HG03103 (cell line): Measurements from ENCODE around the gene RSBN1L.

Experiments
- ATAC-seq: cut with Tn5 transposase; IDR thresholded peaks from one replicate; pipeline ENCODE4 v1.9.1; 2021; ENCODE audit warnings: low read depth; ENCODE audit not compliant: unreplicated experiment

RSBN1L gene

DNA sequence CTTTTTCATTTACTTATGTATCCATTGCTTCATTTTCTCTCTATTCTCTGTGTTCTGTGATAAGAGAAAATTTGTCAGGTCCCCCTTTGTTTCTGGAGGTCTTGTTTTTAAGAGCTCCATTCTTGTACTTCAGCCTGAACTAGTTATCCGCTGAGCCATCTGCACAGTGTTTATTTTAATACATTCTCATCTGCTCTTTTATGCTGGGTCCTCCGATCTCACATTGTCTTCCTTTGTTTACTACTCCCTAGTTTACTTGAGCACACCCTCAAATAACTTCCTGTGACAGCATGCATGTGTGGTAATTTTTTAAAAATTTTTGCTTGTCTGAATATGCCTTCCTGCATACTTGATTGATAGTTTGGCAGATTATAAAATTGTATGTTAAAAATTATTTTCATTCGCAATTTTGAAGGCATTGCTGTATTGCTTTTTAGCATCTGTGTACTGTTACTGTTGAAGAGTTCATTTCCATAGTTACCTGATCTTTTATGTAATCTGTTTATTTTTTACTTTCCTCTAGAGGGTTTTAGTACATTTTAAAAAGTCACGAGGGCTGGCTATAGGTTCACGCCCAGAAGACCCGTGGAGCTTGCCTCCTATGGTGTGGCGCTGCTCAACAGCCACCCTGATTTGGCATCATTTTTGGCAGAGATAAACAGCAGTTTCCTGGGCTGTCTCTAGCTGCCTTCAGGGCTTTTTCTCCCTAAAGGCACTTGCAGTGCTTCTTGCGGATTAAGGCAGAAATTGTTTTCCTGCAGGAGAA, 31.9 kb downstream of the RSBN1L start:
- ATAC-seq, result no peak

DNA sequence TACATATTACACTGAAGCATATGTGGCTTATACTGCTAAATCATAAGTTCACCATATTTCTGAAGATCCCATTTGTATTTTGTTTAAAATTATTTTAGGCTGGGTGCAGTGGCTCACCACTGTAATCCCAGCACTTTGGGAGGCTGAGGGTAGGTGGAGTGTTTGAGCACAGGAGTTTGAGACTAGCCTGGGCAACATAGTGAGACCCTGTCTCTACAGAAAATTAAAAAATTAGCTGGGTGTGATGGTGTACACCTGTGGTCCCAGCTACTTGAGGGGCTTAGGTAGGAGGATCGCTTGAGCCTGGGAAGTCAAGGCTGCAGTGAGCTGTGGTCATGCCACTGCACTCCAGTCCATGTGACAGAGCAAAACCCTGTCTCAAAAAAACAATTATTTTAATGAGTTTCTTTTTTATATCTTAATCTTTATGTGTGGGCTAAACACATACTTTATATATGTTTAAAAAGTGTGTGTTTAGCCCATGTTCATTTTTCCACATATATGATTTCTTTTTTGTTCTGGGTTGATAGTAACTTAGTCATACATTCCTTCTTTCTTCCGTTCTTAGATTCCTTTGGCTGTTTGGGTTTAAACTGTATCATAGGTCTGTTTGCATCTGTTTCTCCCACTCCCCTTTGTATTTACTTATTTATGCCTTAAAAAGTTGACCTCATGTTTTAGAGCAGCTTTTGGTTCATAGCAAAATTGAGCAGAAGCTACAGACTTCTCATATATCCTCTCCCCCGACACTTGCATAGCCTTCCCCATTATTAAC, 33.5 kb downstream of the RSBN1L start:
- no peak for ATAC-seq

DNA sequence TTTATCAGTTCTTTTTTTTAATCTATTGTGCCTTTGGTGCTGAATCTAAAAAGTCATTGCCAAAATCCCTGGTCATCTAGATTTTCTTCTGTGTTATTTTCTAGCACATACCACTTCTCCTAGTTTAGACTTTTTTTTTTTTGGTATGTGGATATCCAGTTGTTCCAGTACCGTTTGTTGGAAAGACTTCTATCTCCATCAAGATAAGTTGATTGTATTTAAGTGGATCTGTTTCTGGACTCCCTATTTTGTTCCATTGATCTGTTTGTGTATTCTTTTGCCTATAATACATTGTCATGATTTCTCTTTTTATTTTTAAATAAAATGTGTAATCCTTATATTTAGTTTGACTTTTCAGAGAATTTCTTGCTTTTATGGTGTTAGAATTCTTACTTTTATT, 35.5 kb downstream of the RSBN1L start:
- ATAC-seq, result no peak

DNA sequence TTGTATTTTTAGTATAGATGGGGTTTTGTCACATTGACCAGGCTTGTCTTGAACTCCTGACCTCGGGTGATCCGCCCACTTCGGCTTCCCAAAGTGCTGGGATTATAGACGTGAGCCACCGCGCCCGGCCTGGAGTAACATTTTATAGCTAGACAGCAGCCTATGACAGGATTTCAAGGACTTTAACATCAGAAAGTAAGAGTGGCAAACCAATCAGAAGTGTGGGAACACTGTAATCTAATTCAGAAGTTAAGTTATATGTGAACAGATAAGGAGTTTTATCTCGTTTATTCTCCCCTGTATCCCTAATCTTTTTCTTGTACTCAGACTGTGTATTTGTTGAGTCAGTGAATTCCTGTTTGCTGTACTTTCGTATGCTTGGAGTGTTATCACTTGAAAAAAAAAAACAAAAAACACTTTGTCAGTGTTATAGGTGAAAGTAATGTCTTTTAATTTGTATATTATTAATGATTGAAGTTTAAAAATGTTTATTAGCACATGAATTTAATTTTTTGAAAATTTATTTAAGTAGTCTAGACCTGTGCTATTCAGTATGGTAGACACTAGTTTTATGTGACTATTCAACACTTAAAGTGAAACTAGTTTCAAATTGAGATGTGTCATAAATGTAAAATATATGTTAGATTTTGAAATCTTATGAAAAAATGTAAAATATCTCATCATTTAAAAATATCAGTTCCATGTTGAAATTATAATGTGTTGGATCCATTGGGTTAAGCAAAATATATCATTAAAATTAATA, 38.6 kb downstream of the RSBN1L start:
- ATAC-seq, result no peak

DNA sequence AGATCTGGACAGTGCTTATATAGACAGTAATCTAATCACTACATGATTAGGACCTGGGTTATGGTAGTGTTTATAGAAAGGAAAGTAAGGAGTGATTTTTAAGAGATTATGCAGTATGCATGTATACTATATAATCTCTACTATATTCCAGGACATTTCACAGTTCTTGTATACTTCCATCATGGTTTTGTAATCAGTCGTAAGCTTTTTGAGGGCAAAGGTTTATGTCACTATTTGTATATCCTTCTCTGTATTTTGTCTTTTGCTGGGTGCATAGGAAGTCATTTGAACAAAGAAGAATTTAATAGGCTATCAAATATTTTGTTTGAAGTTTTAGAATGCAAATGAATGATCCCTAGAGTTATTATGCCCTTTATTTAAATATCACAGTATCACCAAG, 39.2 kb downstream of the RSBN1L start:
- no peak for ATAC-seq

DNA sequence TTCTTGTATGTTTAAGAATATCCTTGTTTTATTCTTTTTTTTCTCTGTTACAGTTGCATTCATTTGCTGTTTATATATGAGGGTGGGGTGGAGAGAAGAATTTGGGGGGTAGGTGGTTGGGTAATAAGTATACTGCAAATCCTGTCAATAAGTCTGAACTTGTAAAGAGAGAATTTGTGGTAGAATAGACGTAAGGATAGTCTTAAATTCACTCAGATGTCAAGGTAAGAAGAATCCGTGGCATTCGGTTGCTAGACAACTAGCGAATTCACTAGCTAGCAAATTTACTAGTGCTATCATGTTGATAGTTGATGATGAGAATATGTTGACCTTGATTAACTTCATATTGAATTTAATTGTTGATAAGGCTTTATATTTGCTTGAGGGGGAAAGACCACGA, 40.7 kb downstream of the RSBN1L start:
- no peak for ATAC-seq

DNA sequence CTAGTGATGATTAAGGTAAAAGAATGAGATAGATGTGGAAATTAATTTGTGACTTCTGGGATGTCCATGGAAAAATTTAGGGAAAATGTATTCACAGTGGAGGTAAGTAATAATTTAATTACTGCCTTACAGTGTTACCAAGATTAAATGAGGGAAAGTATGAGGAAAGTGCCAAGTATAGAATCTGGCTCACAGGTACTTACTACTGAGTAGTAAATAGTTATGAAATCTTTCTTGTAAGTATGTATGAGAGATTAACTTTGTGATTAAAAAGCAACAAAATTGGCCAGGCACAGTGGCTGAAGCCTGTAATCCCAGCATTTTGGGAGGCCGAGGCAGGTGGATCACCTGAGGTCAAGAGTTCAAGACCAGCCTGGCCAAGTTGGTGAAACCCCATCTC, 42.1 kb downstream of the RSBN1L start:
- ATAC-seq, result no peak

DNA sequence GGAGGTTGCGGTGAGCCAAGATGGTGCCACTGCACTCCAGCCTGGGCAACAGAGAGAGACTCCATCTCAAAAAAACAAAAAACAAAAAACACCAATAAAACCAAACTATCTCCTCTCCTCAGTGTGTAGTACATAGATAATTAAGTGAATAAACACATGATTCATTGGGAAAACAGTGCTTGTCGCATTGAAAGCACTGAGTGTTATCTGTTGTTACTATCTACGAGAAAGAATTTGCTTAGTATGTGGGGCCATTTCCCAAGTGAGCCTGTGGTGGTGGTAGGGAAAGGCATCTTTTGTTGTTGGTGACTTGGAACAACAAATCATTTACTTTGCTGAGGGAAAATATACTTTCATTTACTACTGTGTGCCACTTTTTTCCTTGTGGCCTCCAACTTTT, 42.6 kb downstream of the RSBN1L start:
- ATAC-seq, result no peak

DNA sequence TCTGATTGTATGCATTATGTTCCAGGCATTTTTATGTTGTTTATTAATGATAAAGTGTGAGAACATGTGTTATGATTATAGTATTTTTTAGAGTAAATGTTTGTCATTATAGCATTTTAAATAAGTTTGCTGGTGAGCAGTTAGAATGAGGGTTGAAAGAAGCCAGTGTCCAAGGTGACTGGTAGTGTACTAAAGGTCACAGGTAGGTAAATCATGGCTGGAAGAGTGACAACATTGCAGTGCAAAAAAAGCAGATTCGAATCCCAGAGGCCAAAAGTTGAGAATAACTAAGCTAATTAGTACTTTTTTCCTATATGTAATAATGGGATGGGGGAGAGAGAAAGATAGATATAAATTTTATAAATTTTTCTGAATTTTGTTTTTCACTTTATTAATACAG, 44.0 kb downstream of the RSBN1L start:
- no peak for ATAC-seq

DNA sequence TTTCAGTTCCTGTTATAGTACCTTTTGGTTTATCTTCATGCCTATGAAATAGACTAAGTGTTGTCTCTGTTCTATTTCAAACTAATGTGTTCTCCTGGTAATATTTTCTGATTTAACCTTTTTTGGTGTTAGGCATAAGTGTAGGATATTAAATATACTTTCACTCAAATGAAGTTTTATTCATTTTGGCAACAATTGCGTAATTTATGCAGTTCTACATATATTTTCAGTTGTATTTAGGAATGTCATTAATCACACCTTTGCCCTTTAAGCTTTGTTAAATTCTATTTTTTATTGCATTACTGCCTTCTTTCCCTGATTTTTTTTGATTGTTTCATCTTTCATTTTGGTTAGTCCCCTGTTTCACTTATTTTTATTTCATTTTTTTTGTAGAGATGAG, 47.3 kb downstream of the RSBN1L start:
- no peak for ATAC-seq

DNA sequence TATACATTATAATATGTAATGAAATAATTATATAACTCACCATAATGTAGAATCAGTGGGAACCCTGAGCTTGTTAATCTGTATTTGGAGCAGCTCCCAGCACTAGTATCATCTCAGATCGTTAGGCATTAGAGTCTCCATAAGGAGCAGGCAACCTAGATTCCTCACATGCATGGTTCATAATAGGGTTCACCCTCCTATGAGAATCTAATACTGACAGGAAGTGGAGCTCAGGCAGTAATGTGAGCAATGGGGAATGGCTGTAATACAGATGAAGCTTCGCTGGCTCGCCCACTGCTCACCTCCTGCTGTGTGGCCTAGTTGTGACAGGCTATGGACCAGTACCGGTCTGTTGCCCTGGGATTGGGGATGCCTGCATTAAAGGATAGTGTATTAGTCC, 49.5 kb downstream of the RSBN1L start:
- no peak for ATAC-seq

DNA sequence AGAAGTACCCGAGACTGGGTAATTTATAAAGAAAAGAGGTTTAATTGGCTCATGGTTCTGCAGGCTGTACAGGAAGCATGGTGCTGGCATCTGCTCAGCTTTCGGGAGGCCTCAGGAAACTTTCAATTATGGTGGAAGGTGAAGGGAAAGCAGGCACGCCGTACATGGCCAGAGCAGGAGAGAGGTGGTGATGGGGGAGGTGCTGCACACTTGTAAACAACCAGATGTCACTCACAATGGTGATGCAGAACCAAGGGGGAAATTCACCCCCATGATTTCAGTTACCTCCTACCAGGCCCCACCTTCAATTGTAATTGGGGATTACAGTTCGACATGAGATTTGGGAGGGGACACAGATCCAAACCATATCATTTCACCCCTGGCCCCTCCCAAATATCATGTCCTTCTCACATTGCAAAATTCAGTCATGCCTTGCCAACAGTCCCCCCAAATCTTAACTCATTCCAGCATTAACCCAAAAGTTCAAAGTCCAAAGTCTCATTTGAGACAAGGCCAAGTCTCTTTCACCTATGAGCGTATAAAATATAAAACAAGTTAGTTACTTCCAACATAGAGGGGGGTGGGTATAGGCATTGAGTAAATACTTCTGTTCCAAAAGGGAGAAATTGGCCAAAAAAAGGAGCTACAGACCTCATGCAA, 50.0 kb downstream of the RSBN1L start:
- ATAC-seq, result no peak

DNA sequence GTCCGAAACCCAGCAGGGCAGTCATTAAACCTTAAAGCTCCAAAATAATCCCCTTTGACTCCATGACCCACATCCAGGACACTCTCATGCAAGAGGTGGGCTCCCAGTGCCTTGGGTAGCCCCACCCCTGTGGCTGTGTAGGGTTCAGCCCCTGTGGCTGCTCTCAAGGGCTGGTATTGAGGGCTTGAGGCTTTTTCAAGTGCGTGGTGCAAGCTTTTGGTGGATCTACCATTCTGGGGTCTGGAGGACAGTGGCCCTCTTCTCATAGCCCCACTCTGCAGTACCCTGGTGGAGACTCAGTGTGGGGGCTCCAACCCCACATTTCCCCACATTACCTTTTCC, 50.5 kb downstream of the RSBN1L start:
- ATAC-seq, result no peak

DNA sequence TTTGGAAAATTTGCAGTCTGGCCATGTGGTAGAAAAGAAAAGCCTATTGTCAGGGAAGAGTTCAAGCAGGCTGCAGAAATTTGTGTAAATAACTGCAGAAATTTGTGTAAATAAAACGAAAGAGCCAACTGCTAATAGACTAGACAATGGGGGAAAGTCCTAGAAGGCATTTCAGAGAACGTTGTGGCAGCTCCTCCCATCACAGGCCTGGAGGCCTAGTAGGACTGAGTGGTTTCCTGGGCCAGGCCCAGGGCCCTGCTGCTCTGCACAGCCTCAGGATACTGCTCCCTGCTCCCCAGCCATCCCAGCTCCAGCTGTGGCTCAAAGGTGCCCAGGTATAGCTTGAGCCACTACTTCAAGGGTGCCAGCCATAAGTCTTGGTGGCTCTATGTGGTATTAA, 50.9 kb downstream of the RSBN1L start:
- no peak for ATAC-seq

DNA sequence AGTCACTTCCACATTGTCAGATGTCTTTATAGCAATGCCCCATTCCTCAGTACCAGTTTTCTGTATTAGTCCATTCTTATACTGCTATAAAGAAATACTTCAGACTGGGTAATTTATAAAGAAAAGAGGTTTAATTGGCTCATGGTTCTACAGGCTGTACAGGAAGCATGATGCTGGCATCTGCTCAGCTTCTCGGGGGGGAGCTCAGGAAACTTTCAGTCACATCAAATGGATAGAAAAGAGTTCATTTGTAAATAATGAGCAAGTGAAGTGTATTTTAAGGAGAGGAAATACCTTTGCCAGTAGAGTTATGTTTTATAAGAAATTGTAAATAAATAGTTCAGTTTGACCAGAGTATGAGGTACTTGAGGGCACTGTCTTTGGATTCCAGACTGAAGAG, 51.5 kb downstream of the RSBN1L start:
- no peak for ATAC-seq

DNA sequence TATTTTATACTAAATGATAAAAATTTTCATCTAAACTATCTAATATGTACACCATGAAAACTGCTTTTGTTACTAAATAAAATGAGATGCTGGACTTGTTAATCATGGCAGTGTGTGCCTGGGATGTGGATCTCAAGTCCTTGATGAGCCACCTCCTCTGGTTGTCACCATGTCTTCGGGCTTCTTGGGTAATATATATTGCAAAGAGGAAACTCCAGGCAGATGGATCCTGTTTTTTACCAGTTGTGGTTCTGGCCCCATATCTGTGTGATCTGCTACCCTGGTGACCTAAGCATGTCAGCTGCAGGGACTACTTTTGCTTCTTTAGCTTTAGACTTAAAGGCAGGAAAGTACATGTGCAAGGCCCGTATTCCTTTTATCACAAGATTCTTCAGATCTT, 55.8 kb downstream of the RSBN1L start:
- ATAC-seq, result no peak

DNA sequence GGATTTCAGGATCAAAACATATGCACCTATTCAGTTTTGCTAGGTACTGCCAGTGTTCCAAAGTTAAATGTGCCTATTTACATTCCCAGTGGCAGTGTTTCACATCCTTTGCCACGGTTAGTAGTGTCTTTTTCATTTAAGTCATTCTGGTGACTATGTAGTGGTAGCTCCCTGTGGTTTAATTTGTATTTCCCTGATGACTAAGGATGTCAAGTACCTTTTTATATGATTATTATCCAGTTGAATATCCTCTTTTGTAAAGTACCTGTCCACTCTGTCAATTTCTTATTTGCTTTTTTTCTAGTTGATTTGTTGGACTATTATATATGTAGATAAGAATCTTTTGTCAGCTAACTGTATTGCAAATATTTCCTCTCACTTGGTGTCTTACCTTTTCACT, 56.9 kb downstream of the RSBN1L start:
- no peak for ATAC-seq

DNA sequence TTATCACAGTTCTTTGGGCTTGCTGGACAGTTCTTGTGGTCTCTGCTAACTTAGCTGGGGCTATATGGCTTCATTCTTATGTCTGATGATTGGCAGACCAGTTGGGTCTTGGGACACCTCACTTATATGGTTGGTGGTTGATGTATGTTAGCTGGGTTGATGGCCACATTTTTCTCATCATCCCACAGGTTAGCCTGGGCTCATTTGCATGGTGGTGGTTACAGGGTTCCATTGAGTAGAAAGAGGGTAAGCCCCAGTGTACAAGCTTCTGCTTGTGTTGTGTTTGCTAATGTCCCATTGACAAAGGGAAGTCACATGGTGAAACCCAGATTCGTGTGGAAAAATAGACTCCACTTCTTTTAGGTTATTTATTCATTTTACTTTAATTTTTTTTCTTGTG, 61.3 kb downstream of the RSBN1L start:
- ATAC-seq, result peak; percentile 79

DNA sequence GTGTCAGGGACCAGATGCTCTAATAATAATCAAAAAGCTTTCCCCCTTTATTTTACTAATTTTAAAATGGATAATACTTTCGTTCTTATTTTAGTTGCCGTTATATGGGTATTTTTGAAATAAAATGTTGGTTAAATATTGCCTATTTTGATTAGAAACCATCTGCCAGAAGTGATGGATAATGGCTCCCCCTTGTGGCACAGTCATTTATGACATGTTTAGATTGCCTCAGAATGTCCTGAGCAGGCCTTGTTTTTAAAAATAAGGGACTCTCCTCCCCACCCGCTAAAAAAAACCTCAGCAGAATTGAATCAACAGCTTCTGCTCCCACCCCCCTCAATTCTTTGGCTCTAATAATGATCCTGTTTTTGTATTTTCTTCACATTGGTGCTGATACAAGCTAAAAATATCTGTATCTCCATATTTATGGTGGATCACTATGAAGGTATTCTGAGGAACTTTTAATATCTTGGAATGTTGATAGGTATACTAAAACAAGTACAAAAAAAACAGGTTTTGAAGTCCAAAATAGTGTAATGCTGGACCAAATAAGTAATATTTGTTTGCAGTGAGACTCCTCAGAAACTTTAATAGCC, 63.1 kb downstream of the RSBN1L start:
- ATAC-seq, result no peak

DNA sequence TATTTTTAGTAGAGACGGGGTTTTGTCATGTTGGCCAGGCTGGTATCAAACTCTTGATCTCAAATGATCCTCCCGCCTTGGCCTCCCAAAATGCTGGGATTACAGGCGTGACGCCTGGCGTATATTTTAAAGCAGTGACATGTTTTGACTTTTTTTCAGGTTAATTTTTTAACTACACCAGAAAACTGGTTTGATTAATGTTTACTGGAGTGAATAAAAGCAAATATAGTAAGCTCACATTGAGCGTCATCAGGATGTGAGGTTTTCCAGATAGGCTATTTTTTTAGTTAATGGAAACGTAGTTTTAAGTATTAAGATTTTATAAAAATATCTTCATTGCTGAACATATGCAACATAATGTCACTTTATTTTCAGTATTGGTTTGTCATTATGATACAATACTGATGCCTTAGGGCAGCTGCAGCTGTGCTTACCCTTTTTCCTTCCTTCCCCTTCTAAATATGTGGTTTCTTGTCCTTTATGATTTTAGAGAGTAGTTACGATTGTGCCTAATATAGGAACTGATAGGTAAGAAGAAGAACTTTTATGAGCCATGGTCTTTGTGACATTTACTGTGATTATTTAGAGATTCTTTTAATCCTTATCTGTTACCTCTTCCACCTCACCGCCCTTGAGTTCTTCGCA, 64.7 kb downstream of the RSBN1L start:
- no peak for ATAC-seq
